RWPE1 (cell line): ENCODE measurements around the gene PPTC7.

Experiments used
- CTCF ChIA-PET: fragments of 350-600 bp; sonication (Branson Sonifier 250); formaldehyde crosslinking; extraction: SDS; loops from one replicate; lab custom pipeline; 2021; lab: Yijun Ruan, JAX
- POLR2A ChIA-PET: fragments of 400-600 bp; formaldehyde crosslinking; extraction: SDS; loops from one replicate; lab custom pipeline; 2020; ENCODE audit warnings: antibody characterized with exemption; ENCODE audit not compliant: low non-redundant PET; lab: Yijun Ruan, JAX
- DNase-seq: peaks from one replicate; pipeline ENCODE4 v3.0.0; 2012; ENCODE audit warnings: low spot score
- H3K27ac ChIP-seq: fragments of 450-650 bp; 2 replicates; pipeline ENCODE4 v1.5.1; 2017
- CTCF ChIP-seq: fragments of 450-650 bp; conservative IDR thresholded peaks from 2 replicates; pipeline ENCODE4 v1.5.1; 2017; ENCODE audit warnings: low read depth, mild to moderate bottlenecking

Gene PPTC7

DNA sequence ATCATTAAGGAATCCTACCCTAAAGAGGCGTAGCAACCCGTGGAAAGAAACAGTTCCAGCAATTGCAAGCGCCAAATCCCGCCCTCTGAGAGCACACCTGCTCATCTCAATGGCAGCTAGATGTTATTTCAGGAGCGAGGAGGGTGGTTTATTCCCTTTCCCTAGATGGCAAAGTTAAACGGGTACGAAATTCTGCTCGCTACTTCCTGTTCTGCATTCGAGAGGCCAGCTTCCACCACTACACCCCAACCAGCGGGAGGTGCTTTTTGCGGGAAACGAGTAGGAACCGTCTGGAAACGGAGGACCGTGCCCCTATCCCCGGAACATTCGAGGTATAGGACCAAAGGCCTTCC is 81.7 kb downstream of the PPTC7 start:
- DNase-seq = peak; percentile 70
- peak overlapping the region; percentile 98 for H3K27ac ChIP-seq
- CTCF ChIA-PET = no interaction called here
- no peak for TF ChIP-seq CTCF
- POLR2A ChIA-PET = interaction anchor here (1.2 kb wide), 1 partner anchor 33 kb away, joined by 6 read pairs; the partner anchor contains the start of genes FAM216A and GPN3

- no peak for TF ChIP-seq CTCF
- peak; percentile 57 for DNase-seq
- H3K27ac ChIP-seq = no peak overlapping the region
- POLR2A ChIA-PET = no interaction called here
- CTCF ChIA-PET = interaction anchor here (0.6 to 1.5 kb wide), 3 partner anchors 14 to 47 kb away, joined by 3 to 7 read pairs (median 3); partner anchors contain the start of gene FAM216A
Observed at GRCh38 chr12:110498984-110499706, 84.0 kb downstream of the PPTC7 start.
